Measurements from ENCODE around the gene RAPGEF6. TPM values are rescaled to one million over a fixed set of nuclear protein-coding genes. Genes with fewer than 3 reads are reported as not detected.

RAPGEF6 gene
- total and polyA plus RNA-seq, 3 experiments from 2014 or later: 25.9 to 29.2 (median 27.9) TPM

- H3K4me3 Mint-ChIP-seq: peak overlapping the region in 6 of 7 donors; percentile 21 to 55 (median 46)
- peaks cover 9 to 55% (median 15%) of the 10 kb centered on the region in 3 donors for H3K36me3 Mint-ChIP-seq
- CTCF ChIA-PET: interaction anchor here (1.0 to 4.3 kb wide), 7 partner anchors 14 to 214 kb away, joined by 3 to 18 read pairs (median 4); no protein-coding TSS in a partner anchor
- Histone ChIP-seq H3K9me3 (ENCODE audit: low read length) (no peaks in the 10 kb centered on the region), H3K36me3 (ENCODE audit: insufficient read depth, low read length) (no peaks in the 10 kb centered on the region), H3K27ac (ENCODE audit: low read depth, low read length) (no peak overlapping the region), H3K4me3 (ENCODE audit: low read length) (no peak overlapping the region), H3K4me1 (ENCODE audit: insufficient read depth, low read length) (peaks cover 89% of the 10 kb centered on the region), H3K27me3 (ENCODE audit: insufficient read depth, low read length, poor library complexity, severe bottlenecking) (no peaks in the 10 kb centered on the region)
- H3K4me1 Mint-ChIP-seq: peaks cover 88 to 99% (median 99%) of the 10 kb centered on the region in 3 donors
- POLR2A ChIA-PET: interaction anchor here (0.9 to 3.1 kb wide), 4 partner anchors 21 to 114 kb away, joined by 3 to 27 read pairs (median 6); partner anchors contain the start of gene CDC42SE2
- H3K9me3 Mint-ChIP-seq: no peaks in the 10 kb centered on the region
- no peak for DNase-seq
- peak overlapping the region; percentile 85 to 99 (median 94) for H3K27ac Mint-ChIP-seq
- peaks cover 0 to 1% of the 10 kb centered on the region in 2 donors for H3K27me3 Mint-ChIP-seq
Observed at GRCh38 chr5:131377785-131378325, 257.2 kb downstream of the RAPGEF6 start.

GRCh38 chr5:131377346-131377745 lies 257.7 kb downstream of the RAPGEF6 start:
- peak overlapping the region; percentile 85 to 99 (median 94) for H3K27ac Mint-ChIP-seq
- no peak overlapping the region for H3K4me3 ChIP-seq (ENCODE audit: low read length)
- H3K9me3 Mint-ChIP-seq: no peaks in the 10 kb centered on the region
- H3K36me3 Mint-ChIP-seq: peaks cover 9 to 55% (median 15%) of the 10 kb centered on the region in 3 donors
- H3K9me3 ChIP-seq (ENCODE audit: low read length): no peaks in the 10 kb centered on the region
- POLR2A ChIA-PET: interaction anchor here (1.1 to 3.1 kb wide), 3 partner anchors 88 to 113 kb away, joined by 3 to 27 read pairs (median 10); partner anchors contain the start of gene CDC42SE2
- peaks cover 87 to 99% (median 99%) of the 10 kb centered on the region in 3 donors for H3K4me1 Mint-ChIP-seq
- H3K4me3 Mint-ChIP-seq: peak overlapping the region in 4 of 7 donors; percentile 23 to 35 (median 26)
- no peaks in the 10 kb centered on the region for H3K36me3 ChIP-seq (ENCODE audit: insufficient read depth, low read length)
- CTCF ChIA-PET: interaction anchor here (1.0 to 4.3 kb wide), 4 partner anchors 14 to 123 kb away, joined by 3 to 18 read pairs (median 4); no protein-coding TSS in a partner anchor
- DNase-seq: no peak
- no peaks in the 10 kb centered on the region for H3K27me3 ChIP-seq (ENCODE audit: insufficient read depth, low read length, poor library complexity, severe bottlenecking)
- no peak overlapping the region for H3K27ac ChIP-seq (ENCODE audit: low read depth, low read length)
- H3K4me1 ChIP-seq (ENCODE audit: insufficient read depth, low read length): peaks cover 89% of the 10 kb centered on the region
- H3K27me3 Mint-ChIP-seq: peaks cover 0 to 1% of the 10 kb centered on the region in 2 donors

GRCh38 chr5:131375351-131375750 lies 259.7 kb downstream of the RAPGEF6 start:
- peak overlapping the region; percentile 4 to 63 (median 44) for H3K4me3 Mint-ChIP-seq
- peak in 1 of 5 donors; percentile 34 for DNase-seq
- no peaks in the 10 kb centered on the region for H3K27me3 ChIP-seq (ENCODE audit: insufficient read depth, low read length, poor library complexity, severe bottlenecking)
- H3K36me3 ChIP-seq (ENCODE audit: insufficient read depth, low read length): no peaks in the 10 kb centered on the region
- H3K9me3 ChIP-seq (ENCODE audit: low read length): no peaks in the 10 kb centered on the region
- no peaks in the 10 kb centered on the region for H3K27me3 Mint-ChIP-seq
- peak overlapping the region; percentile 14 for H3K27ac ChIP-seq (ENCODE audit: low read depth, low read length)
- peak overlapping the region; percentile 83 to 99 (median 92) for H3K27ac Mint-ChIP-seq
- no peaks in the 10 kb centered on the region for H3K9me3 Mint-ChIP-seq
- H3K4me1 Mint-ChIP-seq: peaks cover 88 to 99% (median 99%) of the 10 kb centered on the region in 3 donors
- CTCF ChIA-PET: interaction anchor here (0.6 to 1.3 kb wide), 2 partner anchors 9 to 86 kb away, joined by 3 to 4 read pairs; no protein-coding TSS in a partner anchor
- H3K36me3 Mint-ChIP-seq: peaks cover 5 to 52% (median 11%) of the 10 kb centered on the region in 3 donors
- POLR2A ChIA-PET: interaction anchor here (0.7 to 1.5 kb wide), 4 partner anchors 15 to 1121 kb away, joined by 3 to 6 read pairs (median 4); no protein-coding TSS in a partner anchor
- no peak overlapping the region for H3K4me3 ChIP-seq (ENCODE audit: low read length)
- H3K4me1 ChIP-seq (ENCODE audit: insufficient read depth, low read length): peaks cover 89% of the 10 kb centered on the region

Other genes with a start within 250 kb of the RAPGEF6 start
- 10 to 100 TPM; 15.9 to 16.0 TPM for gene FNIP1, start 161.8 kb upstream of the RAPGEF6 start, total RNA-seq
- 8.8 TPM for gene FNIP1, start 161.8 kb upstream of the RAPGEF6 start, polyA plus RNA-seq

All from CD8-positive, alpha-beta memory T cell (primary cell).